ENCODE results near the gene ADARB2.

GRCh38 chr10:1560535-1561192 is 176.7 kb downstream of the ADARB2 start:
- no peak for TF ChIP-seq POLR2AphosphoS5 (IDR thresholded peaks at IDR 0.05; ENCODE audit: low read length)
- no peak for TF ChIP-seq NFYB (IDR thresholded peaks at IDR 0.05; ENCODE audit: insufficient read depth, low read depth, low read length)
- TF ChIP-seq CTCF (IDR thresholded peaks at IDR 0.05 in 2 of 3, conservative IDR thresholded peaks at IDR 0.05 in 1 of 3; ENCODE audit: control insufficient read depth in 2 of 3, extremely low read depth in 1 of 3, insufficient read depth in 1 of 3, low read depth in 3 of 3, low read length in 3 of 3), result no peak
- no peak for TF ChIP-seq USF1 (IDR thresholded peaks at IDR 0.05; ENCODE audit: borderline replicate concordance, extremely low read length, insufficient read depth, low read depth, low read length)

All from GM12878 (cell line).